ENCODE results near the gene RNF212B. TPM values are rescaled to one million over a fixed set of nuclear protein-coding genes. Genes with fewer than 3 reads are reported as not detected.

RNF212B gene
- total RNA-seq, 6 experiments from 2014 or later = 0.49 TPM; not detected in 5

GRCh38 chr14:23321572-23322547 is 84.1 kb downstream of the RNF212B start:
- Histone ChIP-seq H3K4me3 (peak overlapping the region; percentile 74 to 92 (median 82)), H3K27me3 (no peaks in the 10 kb centered on the region), H3K4me1 (peaks cover 0 to 15% (median 4%) of the 10 kb centered on the region in 4 donors), H3K27ac (peak overlapping the region; percentile 91 to 94 (median 91)), H3K36me3 (peaks cover 0 to 28% (median 13%) of the 10 kb centered on the region in 4 donors), H3K9me3 (no peaks in the 10 kb centered on the region)
- TF ChIP-seq CTCF (IDR thresholded peaks at IDR 0.05) (no peak), POLR2A (IDR thresholded peaks at IDR 0.05) (peak; percentile 28)
- DNase-seq (peak; percentile 70 to 77 (median 74)), ATAC-seq (peak; percentile 30 to 45 (median 40))
- WGBS (ENCODE audit: insufficient coverage, low coverage, low lambda C conversion rate, missing lambda C conversion rate) = 1% methylated on average over 20 of the region's 64 CpGs
- intact Hi-C loops (cut with DNase I) = no loop called here

Small RNA genes within 50 kb of the gene (small RNA-seq; reads per million reads assigned to genes)
- gene AL049829.1 (0 reads per million in 2 experiments), gene RNU6-1046P (0 reads per million in 2 experiments)

Other genes starting within 250 kb of the RNF212B start
- gene C14orf93, start 227.8 kb upstream of the RNF212B start, total RNA-seq = 1 to 10 TPM; 1.7 to 4.0 (median 3.2) TPM
- gene PSMB5, start 203.0 kb upstream of the RNF212B start, total RNA-seq = 10 to 100 TPM; 51.2 to 93.5 (median 59.1) TPM
- not detected for gene PSMB11, start 195.7 kb upstream of the RNF212B start, total RNA-seq
- under 1 TPM; 0.26 to 0.74 (median 0.54) TPM for gene CDH24, start 180.4 kb upstream of the RNF212B start, total RNA-seq
- gene ACIN1, start 142.8 kb upstream of the RNF212B start, total RNA-seq = 10 to 100 TPM; 40.5 to 66.1 (median 52.9) TPM
- gene C14orf119, start 142.4 kb upstream of the RNF212B start, total RNA-seq = 10 to 100 TPM; 10.7 to 22.6 (median 14.1) TPM
- not detected for gene CIROP, start 132.9 kb upstream of the RNF212B start, total RNA-seq
- under 1 TPM in 2 of 6 experiments, not detected in 4; 0.13 to 0.18 TPM for gene CEBPE, start 118.7 kb upstream of the RNF212B start, total RNA-seq
- 10 to 100 TPM in 1 of 6 experiments, 1 to 10 TPM in 5; 3.2 to 10.1 (median 4.4) TPM for gene SLC7A8, start 54.3 kb upstream of the RNF212B start, total RNA-seq
- gene HOMEZ, start 48.2 kb downstream of the RNF212B start, total RNA-seq = 1 to 10 TPM; 3.4 to 8.8 (median 5.3) TPM
- 10 to 100 TPM in 2 of 6 experiments, 1 to 10 TPM in 4; 4.0 to 11.1 (median 8.1) TPM for gene PPP1R3E, start 64.9 kb downstream of the RNF212B start, total RNA-seq
- 10 to 100 TPM in 4 of 6 experiments, 1 to 10 TPM in 2; 8.8 to 15.8 (median 12.1) TPM for gene BCL2L2, start 68.9 kb downstream of the RNF212B start, total RNA-seq
- 10 to 100 TPM; 23.6 to 95.3 (median 64.6) TPM for gene PABPN1, start 83.5 kb downstream of the RNF212B start, total RNA-seq
- 1 to 10 TPM; 1.5 to 2.7 (median 2.1) TPM for gene SLC22A17, start 115.0 kb downstream of the RNF212B start, total RNA-seq
- under 1 TPM; 0.19 to 0.60 (median 0.39) TPM for gene EFS, start 127.2 kb downstream of the RNF212B start, total RNA-seq
- gene IL25, start 134.9 kb downstream of the RNF212B start, total RNA-seq = not detected
- gene CMTM5, start 139.1 kb downstream of the RNF212B start, total RNA-seq = under 1 TPM in 2 of 6 experiments, not detected in 4; 0.32 to 0.49 TPM
- under 1 TPM in 5 of 6 experiments, not detected in 1; 0.07 to 1.00 (median 0.13) TPM for gene MYH6, start 170.3 kb downstream of the RNF212B start, total RNA-seq
- gene MYH7, start 197.7 kb downstream of the RNF212B start, total RNA-seq = 1 to 10 TPM in 1 of 6 experiments, under 1 TPM in 5; 0.30 to 5.6 (median 0.60) TPM
- gene NGDN, start 231.8 kb downstream of the RNF212B start, total RNA-seq = 10 to 100 TPM; 12.0 to 16.5 (median 14.3) TPM